GM19397 (cell line): Measurements from ENCODE around the gene MFSD6.
A peak's percentile ranks its signal among the peaks of the same experiment; 100 is the strongest.
"Not testable (repeated sequence)": the region's sequence is repeated elsewhere in the genome, so short reads cannot be mapped to it uniquely, and the experiment has no call there.

Experiments used
- ATAC-seq: cut with Tn5 transposase; IDR thresholded peaks from one replicate; pipeline ENCODE4 v1.9.1; 2021; ENCODE audit warnings: mild to moderate bottlenecking, moderate library complexity; ENCODE audit not compliant: unreplicated experiment

MFSD6 gene

DNA sequence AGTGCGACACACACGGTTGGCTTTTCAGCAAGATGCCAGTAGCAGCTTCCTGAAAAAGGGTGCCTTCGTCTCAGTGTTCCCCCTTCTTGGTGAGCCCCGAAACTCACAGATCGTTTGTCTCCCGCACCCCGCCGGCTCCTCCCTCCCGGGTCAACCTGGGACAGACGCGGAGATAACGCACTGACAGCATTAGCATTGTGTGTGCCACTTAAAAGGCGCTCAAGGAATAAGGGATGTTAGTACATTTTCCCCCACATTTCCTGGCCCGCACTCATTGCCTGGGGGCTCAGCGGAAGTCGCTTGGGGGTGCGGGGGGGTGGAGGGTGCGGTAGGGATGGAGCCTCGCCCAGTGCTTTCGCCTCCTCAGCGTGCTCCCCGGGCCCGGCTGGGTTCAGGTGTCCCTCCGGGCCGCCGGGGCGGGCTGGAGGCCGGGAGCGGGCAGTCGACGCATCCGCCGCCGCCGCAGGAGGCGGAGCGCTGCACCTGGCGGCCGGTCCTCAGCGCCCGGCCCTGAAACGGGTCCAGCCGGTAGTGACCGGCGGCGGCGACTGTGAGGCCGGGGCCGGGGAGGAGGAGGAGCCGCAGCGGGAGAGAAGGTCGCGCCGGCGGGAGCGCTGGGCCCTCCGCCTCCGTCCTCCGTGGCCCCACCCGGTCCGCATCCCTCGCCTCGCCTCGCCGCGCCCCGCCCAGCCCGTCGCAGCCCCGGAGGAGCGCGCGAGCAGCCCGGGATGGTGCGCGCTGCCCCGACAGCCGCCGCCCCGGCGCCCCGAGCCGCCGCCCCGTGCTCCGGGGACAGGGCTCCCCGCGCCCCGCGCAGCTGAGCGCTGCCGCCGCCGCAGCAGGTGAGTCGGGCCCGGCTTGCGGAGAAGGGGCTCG lies at the start of gene MFSD6:
Gene MFSD6, plus strand, starts transcription at position 694 of the 876 bp plus-strand sequence. CDS start 27,675 bp downstream, outside the sequence.
- peak; percentile 68 for ATAC-seq

DNA sequence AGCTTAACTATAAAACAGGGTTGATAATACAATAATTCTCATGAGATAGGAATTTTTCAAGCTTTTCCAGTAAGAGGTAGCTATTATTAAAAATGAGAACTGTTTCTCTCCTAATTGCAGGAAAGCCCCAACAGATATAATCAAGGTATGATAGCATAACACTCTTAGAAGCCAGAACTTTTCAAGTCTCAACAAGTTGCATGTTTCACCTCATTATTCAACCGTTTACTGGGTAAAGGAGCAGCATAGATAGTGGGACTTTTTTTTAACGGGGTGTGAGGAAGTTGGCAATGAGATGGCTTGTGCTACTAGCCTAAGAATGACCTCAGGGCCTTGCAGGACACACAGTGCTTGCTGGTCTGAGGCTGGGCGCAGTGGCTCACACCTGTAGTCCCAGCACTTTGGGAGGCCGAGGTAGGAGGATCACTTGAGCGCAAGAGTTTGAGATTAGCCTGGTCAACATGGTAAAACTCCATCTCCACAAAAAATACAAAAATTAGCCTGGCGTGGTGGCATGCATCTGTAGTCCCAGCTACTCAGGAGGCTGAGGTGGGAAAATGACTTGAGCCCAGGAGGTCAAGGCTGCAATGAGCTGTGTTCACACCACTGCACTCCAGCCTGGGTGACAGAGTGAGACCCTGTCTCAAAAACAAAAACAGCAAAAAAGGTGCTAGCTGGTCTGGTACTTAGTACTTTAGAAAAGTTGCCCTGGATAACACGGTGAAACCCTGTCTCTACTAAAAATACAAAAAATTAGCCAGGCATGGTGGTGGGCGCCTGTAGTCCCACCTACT lies 49.3 kb upstream of the MFSD6 start:
- ATAC-seq = not testable (repeated sequence)

DNA sequence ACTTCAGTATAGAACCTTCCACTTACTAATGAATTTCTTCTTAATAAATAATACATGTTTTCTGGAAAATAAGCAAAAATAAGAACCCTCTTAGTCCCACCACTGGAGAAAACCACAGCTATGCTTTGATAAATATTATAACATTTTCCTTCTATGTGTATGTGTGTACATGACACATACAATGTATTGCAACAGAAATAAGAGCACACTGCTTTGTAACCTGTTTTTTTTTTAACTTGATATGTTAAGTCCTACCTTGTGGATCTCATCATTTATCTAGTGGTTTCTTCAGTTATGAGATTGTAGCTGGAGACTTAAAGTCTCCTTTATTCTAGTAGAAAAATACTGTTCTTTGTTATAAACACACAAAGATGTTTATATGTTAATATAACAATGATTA lies 47.6 kb upstream of the MFSD6 start:
- ATAC-seq = no peak

DNA sequence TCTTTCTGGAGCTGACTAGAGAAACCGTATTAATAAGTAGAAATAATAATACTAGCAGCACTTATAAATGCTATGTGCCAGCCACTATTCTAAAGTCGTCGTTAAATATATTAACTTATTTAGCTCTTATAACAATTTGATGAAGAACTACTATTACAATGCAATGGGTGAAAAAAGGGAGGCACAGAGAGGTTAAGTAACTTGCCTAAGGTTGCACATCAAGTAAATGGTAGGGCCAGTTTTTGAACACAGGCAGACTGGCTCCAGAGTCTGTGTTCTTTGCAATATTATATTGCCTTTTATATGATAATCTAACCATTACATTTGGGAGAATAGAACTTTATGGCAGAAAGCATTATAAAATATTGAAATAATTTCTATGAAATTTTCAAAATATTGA lies 47.2 kb upstream of the MFSD6 start:
- no peak for ATAC-seq

DNA sequence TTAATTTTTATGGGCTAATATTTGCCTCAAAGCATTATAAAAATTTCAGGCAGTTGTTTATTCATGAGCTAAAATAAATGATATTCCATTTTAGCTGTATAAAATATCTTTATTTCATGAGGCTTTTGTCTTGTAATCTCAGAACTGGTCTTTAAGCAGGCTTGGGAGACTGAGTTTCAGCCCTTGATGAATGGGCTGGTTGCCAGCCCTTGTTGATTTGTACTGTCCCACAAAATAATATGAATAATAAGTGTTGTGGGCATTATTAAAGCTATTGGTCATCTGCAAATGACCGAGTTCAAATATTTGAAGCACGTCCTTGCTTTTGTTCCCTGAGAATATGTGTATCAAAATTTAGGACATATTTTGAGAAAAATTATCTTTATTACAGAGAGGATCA lies 46.6 kb upstream of the MFSD6 start:
- no peak for ATAC-seq

DNA sequence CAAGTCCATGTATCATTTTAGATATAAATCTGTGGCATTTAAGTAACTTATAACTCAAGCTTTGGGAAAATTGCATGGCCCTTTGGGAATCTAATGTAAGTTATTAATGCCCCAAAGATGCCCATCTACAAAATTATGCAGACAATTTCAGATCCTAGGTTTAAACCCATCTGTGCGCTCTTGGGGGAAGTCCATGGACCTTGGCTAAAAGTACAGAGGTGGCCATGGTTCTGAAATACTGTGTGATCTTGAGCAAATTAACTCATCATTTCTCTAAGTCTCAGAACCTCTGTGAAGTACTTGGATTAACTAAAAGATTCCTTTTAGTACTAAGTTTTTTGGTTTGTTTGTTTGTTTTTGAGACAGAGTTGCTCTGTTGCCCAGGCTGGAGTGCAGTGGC lies 45.3 kb upstream of the MFSD6 start:
- ATAC-seq = no peak

DNA sequence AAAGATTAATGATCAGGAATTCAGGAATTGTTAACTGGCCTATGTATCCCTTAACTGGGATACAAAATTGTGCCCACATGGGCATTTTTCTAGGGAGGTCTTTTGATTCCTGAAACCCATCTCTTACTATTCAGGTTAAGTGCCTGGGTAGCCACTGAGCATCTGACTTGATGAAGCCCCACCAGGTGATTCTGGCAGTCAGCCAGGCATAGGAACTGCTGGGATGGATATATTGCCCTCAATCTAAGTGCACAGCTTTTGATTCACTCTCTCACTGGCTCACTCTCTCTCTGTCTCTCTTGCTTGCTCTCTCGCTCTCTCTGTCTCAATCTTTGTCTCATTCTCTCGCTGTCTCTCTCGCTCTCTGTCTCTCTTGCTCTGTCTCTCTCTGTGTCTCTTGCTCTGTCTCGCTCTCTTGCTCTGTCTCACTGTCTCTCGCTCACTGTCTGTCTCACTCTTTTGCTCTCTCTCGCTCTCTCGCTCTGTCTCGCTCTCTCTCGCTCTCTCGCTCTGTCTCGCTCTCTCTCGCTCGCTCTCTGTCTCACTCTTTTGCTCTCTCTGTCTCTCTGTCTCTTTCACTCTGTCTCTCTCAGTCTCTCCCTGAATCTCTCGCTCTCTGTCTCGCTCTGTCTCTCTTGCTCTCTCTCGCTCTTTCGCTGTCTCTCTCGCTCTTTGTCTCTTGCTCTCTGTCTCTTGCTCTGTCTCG lies 42.5 kb upstream of the MFSD6 start:
- ATAC-seq = no peak

DNA sequence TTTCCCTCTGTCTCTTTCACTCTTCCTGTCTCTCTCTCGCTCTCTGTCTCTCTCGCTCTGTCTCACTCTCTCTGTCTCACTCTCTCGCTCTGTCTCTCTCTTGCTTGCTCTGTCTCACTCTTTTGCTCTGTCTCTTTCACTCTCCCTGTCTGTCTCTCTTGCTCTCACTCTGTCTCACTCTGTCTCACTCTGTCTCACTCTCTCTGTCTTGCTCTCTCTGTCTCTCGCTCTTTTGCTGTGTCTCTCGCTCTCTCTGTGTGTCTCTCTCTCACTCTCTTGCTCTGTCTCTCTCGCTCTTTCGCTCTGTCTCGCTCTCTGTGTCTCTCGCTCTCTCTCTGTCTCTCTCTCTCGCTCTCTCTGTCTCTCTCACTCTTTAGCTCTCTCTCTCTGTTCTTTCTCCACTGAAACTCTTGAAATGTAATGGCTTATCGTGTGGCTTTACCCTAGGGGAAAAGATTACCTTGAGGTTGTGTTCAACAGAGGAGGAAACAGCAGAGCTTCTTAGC lies 41.9 kb upstream of the MFSD6 start:
- ATAC-seq = no peak

DNA sequence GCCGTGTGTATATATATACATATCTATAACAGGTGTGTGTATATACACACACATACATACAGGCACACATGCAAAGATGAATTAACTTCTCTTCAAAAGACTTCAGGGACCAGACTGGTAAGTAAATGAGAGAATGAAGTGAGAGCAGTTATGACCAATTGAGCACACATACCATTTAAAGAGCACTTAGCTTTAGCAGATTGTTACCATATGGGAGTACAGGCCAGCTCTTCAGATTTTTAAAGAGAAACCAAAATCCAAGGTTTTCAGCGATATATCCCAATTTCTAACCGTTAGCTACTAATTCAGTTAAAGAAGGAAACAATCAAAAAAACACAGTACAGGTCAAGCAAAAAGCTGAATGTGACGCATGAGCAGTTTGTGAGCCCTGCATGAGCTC lies 41.1 kb upstream of the MFSD6 start:
- ATAC-seq = no peak

DNA sequence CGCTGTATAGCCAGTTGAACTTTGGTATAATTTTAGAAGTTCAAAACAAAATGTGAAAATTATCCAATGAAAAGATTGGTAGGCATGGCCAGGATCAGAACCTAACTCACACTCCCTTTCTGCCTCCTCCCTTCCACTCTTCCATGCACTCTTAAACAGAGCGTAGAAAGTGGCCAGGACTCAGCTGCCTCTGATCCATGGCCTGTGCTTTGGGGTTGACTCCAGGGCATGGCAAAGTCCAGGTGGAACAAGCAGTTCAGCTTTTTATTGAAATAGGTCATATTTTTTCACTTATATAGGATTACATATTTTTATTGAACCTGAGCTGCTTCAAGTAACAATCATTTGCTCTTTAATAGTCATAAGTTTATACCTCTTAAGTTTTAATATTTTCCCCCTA lies 38.5 kb upstream of the MFSD6 start:
- ATAC-seq = no peak

DNA sequence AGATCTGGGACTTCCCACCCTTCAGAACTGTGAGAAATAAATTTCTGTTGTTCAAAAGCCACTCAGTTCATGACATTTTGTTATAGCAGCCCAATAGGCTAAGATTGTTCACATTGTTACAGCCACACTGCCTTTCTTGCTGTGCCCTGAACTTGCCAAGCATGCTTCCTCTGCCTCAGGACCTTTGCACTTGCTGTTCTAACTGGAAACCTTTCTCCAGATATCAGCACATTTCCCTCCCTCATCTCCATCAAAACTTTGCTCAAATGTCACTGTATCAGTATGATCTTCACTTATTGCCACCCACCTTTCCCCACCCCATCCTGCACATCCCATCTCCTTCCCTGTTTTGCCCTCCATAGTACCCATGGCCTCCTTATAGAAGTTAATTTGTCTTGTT lies 32.1 kb upstream of the MFSD6 start:
- no peak for ATAC-seq

DNA sequence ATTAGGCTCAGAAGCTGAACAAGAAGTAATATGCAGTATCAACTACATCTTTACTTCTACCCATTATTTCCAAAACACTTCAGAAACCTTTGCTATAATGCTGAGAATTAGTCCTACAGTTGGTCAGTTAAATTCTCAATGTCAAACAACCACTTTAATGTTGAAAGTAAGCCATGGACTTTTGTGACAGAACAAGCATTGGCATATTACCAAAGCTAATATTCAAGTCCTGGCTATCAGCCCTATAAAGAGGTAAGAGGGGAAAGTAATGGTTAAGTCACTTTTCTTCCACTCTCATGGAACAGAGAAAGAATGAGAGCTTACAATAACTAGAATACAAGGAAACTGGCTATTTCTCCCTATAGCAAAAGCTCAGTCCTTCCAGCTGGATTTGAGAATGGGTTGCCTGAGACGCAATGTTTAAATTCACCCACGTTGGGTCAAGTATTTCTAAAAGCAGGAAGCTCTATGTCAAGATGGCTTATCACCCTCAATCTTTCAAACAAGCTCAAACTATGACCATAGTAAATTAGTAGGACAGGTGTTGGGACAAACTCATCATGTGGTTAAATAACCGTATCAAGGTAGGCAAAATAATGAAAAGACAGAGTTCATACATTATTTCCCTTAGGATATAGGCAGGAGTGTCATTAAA lies 31.4 kb upstream of the MFSD6 start:
- no peak for ATAC-seq

DNA sequence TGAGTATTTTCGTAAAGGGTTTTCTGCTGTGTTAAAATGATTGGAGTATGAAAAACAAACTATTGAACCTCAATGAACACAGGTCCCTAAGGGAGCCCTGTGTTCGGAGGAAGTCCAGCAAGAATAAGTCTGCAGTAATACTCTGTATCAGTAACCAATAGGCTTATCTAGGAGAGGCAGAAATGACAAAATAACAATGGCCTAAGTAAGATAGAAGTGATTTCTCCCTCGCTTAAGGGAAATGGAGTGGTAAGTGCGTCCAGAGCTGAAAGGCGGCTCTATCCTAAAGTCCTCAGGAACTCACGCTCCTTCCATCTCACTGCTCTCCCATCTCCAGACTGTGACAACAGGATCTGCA lies 29.3 kb upstream of the MFSD6 start:
- ATAC-seq = no peak

DNA sequence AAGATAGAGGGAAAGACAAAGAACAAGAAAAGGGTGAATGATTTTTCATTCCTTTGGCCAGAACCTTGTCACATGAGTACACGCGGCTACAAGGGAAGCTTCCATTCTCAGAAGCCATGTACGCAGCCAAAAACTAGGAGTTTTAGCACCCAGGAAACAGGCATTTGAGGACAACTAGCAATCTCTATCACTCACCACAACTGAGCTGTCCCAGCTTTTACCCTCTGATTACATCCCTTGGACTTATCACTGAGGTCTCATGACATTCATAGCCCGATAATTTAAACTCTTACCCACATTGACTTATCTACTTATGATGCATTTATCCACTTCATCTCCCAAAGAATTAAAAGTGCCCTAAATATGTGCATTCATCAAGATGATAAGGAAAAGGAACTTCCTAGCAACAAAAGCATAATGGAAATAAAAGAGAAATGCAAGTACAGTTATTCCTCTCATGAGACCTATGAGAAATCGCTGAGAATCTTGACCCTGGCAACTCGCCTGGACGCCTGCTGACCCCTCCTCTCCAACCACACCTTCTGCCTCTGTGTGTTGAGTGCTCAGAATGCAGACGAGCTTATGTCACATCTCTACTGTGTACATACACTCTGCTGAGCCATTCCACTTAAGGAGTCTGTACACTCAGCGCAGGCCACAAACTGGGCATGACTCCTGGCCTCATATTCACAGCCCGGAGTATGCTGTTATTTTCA lies 28.7 kb upstream of the MFSD6 start:
- no peak for ATAC-seq

DNA sequence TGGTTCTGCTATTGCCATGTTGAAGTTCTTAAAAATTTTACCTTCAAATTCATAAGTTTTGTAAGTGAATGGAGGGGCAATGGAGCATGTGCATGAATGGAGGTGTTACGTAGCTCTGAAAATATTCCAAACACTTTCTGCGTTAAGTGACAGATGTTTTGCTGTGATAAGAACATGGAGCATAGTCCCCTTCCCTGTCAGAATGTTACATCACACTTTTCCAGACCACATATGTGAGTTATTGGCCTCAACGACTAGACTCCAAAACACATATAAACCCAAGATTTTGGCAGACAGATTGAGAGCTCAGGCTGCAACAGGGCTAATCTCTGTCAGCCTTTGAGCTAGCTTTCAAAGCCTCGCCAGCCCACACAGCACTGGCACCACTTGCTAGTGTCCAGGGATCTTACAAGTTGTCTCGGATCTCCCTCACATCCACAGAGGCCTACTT lies 27.2 kb upstream of the MFSD6 start:
- ATAC-seq = no peak

DNA sequence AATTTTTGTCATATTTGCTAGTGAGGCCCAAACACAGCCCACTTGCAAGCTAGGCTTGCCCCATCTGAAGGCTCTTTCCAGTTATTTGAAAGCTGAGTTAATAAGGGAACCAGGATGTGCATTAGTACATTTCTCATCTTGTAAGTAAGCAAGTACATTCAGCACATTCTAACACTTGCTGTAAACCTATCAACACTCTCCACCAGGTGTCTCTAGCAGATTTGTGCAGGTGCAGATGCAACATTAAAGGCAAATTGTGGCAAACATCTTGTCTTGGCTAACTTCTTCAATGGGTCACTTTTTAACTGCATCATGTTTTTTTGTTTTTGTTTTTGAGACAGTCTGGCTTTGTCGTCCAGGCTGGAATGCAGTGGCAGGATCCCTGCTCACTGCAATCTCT lies 25.3 kb upstream of the MFSD6 start:
- ATAC-seq = peak; percentile 79

DNA sequence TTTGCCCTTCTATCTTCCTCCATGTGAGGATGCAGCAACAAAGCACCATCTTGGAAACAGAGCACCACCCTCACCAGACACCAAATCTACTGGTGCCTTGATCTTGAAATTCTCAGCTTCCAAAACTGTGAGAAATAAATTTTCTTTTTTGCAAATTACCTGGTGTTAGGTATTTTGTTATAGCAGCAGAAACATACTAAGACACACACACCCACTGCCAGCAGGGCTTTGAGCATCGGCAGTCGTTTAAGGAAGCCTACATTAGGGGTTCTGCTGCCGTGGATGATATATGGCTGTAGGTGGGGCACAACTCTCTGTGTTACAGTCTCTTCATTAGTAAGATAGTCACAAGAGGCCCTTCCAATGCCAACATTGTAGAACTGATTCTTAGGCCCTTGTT lies 20.7 kb upstream of the MFSD6 start:
- no peak for ATAC-seq

DNA sequence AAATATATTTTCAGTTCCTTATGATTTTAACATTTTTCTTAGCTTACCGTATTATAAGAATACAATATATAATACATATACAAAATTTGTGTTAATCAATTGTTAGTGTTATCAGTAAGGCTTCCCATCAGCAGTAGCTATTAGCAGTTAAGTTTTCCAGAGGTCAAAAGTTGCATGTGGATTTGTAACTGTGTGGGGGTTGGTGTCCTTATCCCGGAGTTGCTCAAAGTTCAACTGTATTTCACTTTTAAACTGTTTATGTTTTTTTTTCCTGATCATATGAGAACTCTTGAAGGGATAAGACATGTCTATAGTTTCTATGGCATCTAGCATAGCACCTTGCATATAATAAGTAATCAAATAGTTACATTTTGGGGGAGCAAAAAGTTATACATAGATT lies 11.9 kb upstream of the MFSD6 start:
- ATAC-seq = no peak

DNA sequence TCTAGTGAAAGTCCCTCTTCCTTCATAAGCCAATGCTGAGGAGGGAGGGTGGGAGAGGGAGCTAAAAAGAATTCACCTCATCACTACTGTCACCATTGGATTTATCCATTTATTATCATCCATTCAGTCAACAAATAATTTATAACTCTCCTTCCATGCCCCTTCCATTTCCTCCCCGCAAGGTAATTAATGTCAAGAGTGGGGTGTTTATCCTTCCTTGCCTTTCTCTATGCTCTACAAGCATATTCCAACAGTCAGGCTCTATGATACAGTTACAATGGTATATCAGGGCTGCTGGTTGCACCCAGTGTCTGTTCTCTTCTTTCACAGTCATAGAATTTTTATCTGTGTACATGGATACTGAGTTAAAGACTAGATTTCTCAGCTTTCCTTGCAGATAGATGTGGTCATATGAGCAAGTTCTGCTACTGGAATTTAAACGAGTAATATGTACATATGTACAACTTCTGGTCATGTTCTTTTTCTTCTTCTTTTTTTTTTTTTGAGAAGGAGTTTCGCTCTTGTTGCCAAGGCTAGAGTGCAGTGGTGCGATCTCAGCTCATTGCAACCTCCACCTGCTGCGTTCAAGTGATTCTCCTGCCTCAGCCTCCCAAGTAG lies 5.1 kb upstream of the MFSD6 start:
- no peak for ATAC-seq

DNA sequence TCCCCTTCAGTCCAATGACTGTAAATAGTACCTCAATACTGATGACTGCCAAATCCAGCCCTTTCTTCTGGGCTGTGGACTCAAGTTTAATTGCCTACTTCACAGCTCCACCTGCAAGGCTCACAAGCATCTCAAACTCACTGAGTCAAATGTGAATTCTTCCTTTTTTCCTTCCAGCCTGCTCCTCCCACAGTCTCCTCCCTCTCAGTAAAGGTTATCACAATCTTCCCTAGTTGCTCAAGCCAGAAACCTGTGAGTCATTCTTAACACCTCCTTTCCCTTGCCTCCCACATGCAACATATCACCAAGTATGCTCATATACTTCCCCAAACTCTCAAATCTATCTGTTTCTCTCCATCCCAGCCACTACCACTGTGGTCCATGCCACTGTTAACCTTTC lies 3.7 kb upstream of the MFSD6 start:
- ATAC-seq = no peak
